ENCODE data around the gene IGF2BP3. TPM values are rescaled to one million over a fixed set of nuclear protein-coding genes. Genes with fewer than 3 reads are reported as not detected.

Gene IGF2BP3
- total and polyA plus RNA-seq, 12 donors: 0.03 to 67.4 (median 0.68) TPM; not detected in 3

GRCh38 chr7:23294549-23295400 lies 175.5 kb downstream of the IGF2BP3 start:
- no peak for TF ChIP-seq CTCF (IDR thresholded peaks at IDR 0.05)
- no peak for TF ChIP-seq POLR2A (IDR thresholded peaks at IDR 0.05)
- no peak overlapping the region for H3K27ac ChIP-seq
- H3K4me1 ChIP-seq (replicated peaks in 1 of 2): peaks cover 0 to 9% of the 10 kb centered on the region in 2 donors
- H3K36me3 ChIP-seq (replicated peaks in 1 of 2): no peaks in the 10 kb centered on the region
- intact Hi-C loops (cut with DNase I): no loop called here
- no peak for DNase-seq
- H3K9me3 ChIP-seq (replicated peaks in 1 of 3): no peaks in the 10 kb centered on the region
- H3K27me3 ChIP-seq: no peaks in the 10 kb centered on the region
- no peak overlapping the region for H3K4me3 ChIP-seq
- WGBS, 4 donors: 75 to 81% (median 80%) methylated on average over 6 of the region's 6 CpGs

- intact Hi-C loops (cut with DNase I): no loop called here
Observed at GRCh38 chr7:23293500-23294073, 176.7 kb downstream of the IGF2BP3 start.

GRCh38 chr7:23292623-23293022 lies 177.7 kb downstream of the IGF2BP3 start:
- no peak for DNase-seq
- H3K27ac ChIP-seq: no peak overlapping the region
- H3K27me3 ChIP-seq: no peaks in the 10 kb centered on the region
- no peaks in the 10 kb centered on the region for H3K4me1 ChIP-seq (replicated peaks in 1 of 2)
- H3K4me3 ChIP-seq: no peak overlapping the region
- no peaks in the 10 kb centered on the region for H3K36me3 ChIP-seq (replicated peaks in 1 of 2)
- no peaks in the 10 kb centered on the region for H3K9me3 ChIP-seq (replicated peaks in 1 of 3)
- TF ChIP-seq POLR2A (IDR thresholded peaks at IDR 0.05) (no peak), CTCF (IDR thresholded peaks at IDR 0.05) (no peak)
- intact Hi-C loops (cut with DNase I): no loop called here
- WGBS, 4 donors: 77 to 93% (median 82%) methylated on average over 4 of the region's 4 CpGs

More at GRCh38 chr7:23293500-23294073, 176.7 kb downstream of the IGF2BP3 start:
- 77 to 92% (median 87%) methylated on average over 8 to 12 of the region's 12 CpGs for WGBS, 4 donors
- H3K27ac ChIP-seq: no peak overlapping the region
- TF ChIP-seq CTCF (IDR thresholded peaks at IDR 0.05) (no peak), POLR2A (IDR thresholded peaks at IDR 0.05) (no peak)
- no peak overlapping the region for H3K4me3 ChIP-seq
- no peaks in the 10 kb centered on the region for H3K27me3 ChIP-seq
- H3K36me3 ChIP-seq (replicated peaks in 1 of 2): no peaks in the 10 kb centered on the region
- H3K4me1 ChIP-seq (replicated peaks in 1 of 2): peaks cover 0 to 7% of the 10 kb centered on the region in 2 donors
- DNase-seq: no peak
- H3K9me3 ChIP-seq (replicated peaks in 1 of 3): no peaks in the 10 kb centered on the region

GRCh38 chr7:23291957-23292560 lies 178.2 kb downstream of the IGF2BP3 start:
- Histone ChIP-seq H3K27me3 (no peaks in the 10 kb centered on the region), H3K9me3 (replicated peaks in 1 of 3) (no peaks in the 10 kb centered on the region), H3K36me3 (replicated peaks in 1 of 2) (no peaks in the 10 kb centered on the region), H3K4me3 (no peak overlapping the region), H3K27ac (no peak overlapping the region), H3K4me1 (replicated peaks in 1 of 2) (no peaks in the 10 kb centered on the region)
- intact Hi-C loops (cut with DNase I): no loop called here
- no peak for DNase-seq
- TF ChIP-seq POLR2A (IDR thresholded peaks at IDR 0.05) (no peak), CTCF (IDR thresholded peaks at IDR 0.05) (no peak)
- WGBS, 4 donors: 70 to 79% (median 75%) methylated on average over 3 of the region's 3 CpGs
